OCI-LY1 (cell line): ENCODE results near the gene GIMD1.

Source experiments
- EZH2 ChIP-seq: fragments of 200-600 bp; sonication (generic), shearing (Covaris generic); IDR thresholded peaks from 2 replicates; pipeline ENCODE4 v1.8.0; 2017; ENCODE audit warnings: borderline replicate concordance, mixed run types, mild to moderate bottlenecking, antibody characterized with exemption, low read length, moderate library complexity, mixed read lengths
- TF ChIP-seq, protein P1 (sequence below): fragments of 200-600 bp; sonication (generic), shearing (Covaris generic); IDR thresholded peaks from 2 replicates; pipeline ENCODE4 v1.5.1; 2017; ENCODE audit warnings: mild to moderate bottlenecking, antibody characterized with exemption, low read length, moderate library complexity, mixed read lengths

DNA sequence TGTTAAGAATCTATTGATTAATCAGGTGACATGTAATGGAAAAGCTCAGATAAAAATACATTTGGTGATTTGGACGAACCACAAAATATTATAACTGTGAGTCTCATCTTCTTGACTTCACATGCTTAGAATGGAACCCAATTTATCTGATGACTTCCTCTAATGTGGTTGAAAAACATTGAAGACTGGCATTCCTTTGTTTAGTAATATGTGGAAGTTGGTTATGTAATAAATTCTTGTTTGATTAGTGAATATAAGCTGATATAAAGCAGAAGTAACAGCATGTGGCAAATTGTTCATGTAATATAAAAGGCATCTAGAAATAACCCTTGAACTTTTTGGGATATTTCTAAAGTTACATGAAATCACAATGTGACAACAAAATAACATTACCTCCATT lies 9.7 kb downstream of the GIMD1 start:
- TF ChIP-seq, protein P1, sequence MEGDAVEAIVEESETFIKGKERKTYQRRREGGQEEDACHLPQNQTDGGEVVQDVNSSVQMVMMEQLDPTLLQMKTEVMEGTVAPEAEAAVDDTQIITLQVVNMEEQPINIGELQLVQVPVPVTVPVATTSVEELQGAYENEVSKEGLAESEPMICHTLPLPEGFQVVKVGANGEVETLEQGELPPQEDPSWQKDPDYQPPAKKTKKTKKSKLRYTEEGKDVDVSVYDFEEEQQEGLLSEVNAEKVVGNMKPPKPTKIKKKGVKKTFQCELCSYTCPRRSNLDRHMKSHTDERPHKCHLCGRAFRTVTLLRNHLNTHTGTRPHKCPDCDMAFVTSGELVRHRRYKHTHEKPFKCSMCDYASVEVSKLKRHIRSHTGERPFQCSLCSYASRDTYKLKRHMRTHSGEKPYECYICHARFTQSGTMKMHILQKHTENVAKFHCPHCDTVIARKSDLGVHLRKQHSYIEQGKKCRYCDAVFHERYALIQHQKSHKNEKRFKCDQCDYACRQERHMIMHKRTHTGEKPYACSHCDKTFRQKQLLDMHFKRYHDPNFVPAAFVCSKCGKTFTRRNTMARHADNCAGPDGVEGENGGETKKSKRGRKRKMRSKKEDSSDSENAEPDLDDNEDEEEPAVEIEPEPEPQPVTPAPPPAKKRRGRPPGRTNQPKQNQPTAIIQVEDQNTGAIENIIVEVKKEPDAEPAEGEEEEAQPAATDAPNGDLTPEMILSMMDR, result no peak
- TF ChIP-seq EZH2, result no peak
